Loucy (cell line): ENCODE data around the gene CCDC122.

Source experiments
- H2AFZ ChIP-seq: fragments of 200-600 bp; sonication (generic); 2 replicates; pipeline ENCODE4 v1.6.0; 2016; ENCODE audit warnings: antibody characterized with exemption, mild to moderate bottlenecking, low read length, moderate library complexity
- H3F3A ChIP-seq: fragments of 200-600 bp; 2 replicates; pipeline ENCODE4 v1.6.0; 2016; ENCODE audit warnings: antibody characterized with exemption, low read depth, mild to moderate bottlenecking
- H3K27me3 ChIP-seq: fragments of 200-600 bp; sonication (generic); 2 replicates; pipeline ENCODE4 v1.6.1; 2014; ENCODE audit warnings: low read length, mild to moderate bottlenecking; ENCODE audit not compliant: insufficient read depth, poor library complexity, severe bottlenecking
- H3K36me3 ChIP-seq: fragments of 200-600 bp; sonication (generic); 2 replicates; pipeline ENCODE4 v1.6.1; 2016; ENCODE audit warnings: low read length; ENCODE audit not compliant: insufficient read depth
- H3K4me1 ChIP-seq: fragments of 200-600 bp; sonication (generic); 2 replicates; pipeline ENCODE4 v1.5.1; 2014; ENCODE audit warnings: low read length, mild to moderate bottlenecking; ENCODE audit not compliant: insufficient read depth, poor library complexity, severe bottlenecking
- H3K4me2 ChIP-seq: fragments of 200-600 bp; sonication (generic); 2 replicates; pipeline ENCODE4 v1.6.0; 2014; ENCODE audit warnings: antibody characterized with exemption, low read length, low read depth, mild to moderate bottlenecking; ENCODE audit not compliant: poor library complexity, severe bottlenecking
- H3K4me3 ChIP-seq: fragments of 200-600 bp; sonication (generic); 2 replicates; pipeline ENCODE4 v1.5.1; 2014; ENCODE audit warnings: low read length, mild to moderate bottlenecking, mixed read lengths; ENCODE audit not compliant: poor library complexity, severe bottlenecking
- H3K79me2 ChIP-seq: fragments of 200-600 bp; sonication (generic); 2 replicates; pipeline ENCODE4 v1.6.1; 2014; ENCODE audit warnings: low read length; ENCODE audit not compliant: insufficient read depth
- H3K9ac ChIP-seq: fragments of 200-600 bp; sonication (generic); 2 replicates; pipeline ENCODE4 v1.6.0; 2014; ENCODE audit warnings: mild to moderate bottlenecking, low read depth, low read length, moderate library complexity; ENCODE audit not compliant: poor library complexity, severe bottlenecking
- H3K9me2 ChIP-seq: fragments of 200-600 bp; sonication (generic); replicated peaks from 2 replicates; pipeline ENCODE4 v1.6.1; 2016; ENCODE audit warnings: low read depth, low read length, mixed read lengths
- H3K9me3 ChIP-seq: fragments of 200-600 bp; sonication (generic); 2 replicates; pipeline ENCODE4 v1.6.1; 2014; ENCODE audit warnings: mild to moderate bottlenecking, antibody characterized with exemption, low read length, low read depth; ENCODE audit not compliant: insufficient read depth
- H4K20me1 ChIP-seq: fragments of 200-600 bp; sonication (generic); 2 replicates; pipeline ENCODE4 v1.6.0; 2014; ENCODE audit warnings: antibody characterized with exemption, low read length, mild to moderate bottlenecking; ENCODE audit not compliant: insufficient read depth, poor library complexity, severe bottlenecking
- EZH2phosphoT487 ChIP-seq: fragments of 200-600 bp; IDR thresholded peaks from 2 replicates; pipeline ENCODE4 v1.6.1; 2018; ENCODE audit warnings: antibody characterized with exemption, mild to moderate bottlenecking, moderate library complexity, borderline replicate concordance
- TF ChIP-seq, protein P1 (sequence below): fragments of 200-600 bp; sonication (generic); conservative IDR thresholded peaks from 2 replicates; pipeline ENCODE4 v1.5.1; 2014; ENCODE audit warnings: mild to moderate bottlenecking, antibody characterized with exemption, low read length

The CCDC122 gene

DNA sequence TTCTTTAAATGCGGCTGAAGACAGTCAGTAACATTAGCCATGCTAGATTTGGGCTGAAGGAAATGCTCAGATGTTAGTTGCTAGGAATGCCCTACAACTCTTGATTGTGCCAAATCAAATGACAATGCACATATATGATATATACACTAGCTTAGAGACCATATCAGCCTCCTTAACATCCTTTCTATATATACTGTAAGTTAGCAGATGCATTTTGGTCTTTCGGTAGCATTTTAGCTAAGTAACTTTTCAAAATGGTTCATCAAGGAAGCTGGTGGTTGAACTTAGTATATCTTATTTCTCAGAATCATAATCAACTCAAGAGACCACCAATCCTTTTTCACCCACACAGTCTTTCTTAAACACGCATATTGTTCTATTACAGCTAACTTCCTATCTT lies 78.7 kb downstream of the CCDC122 start:
- Histone ChIP-seq H4K20me1 (no peaks in the 10 kb centered on the region), H3K9me3 (no peaks in the 10 kb centered on the region), H3F3A (no peaks in the 10 kb centered on the region), H3K9ac (no peak overlapping the region), H3K4me3 (no peak overlapping the region), H3K27me3 (no peaks in the 10 kb centered on the region), H3K79me2 (no peaks in the 10 kb centered on the region), H2AFZ (no peak overlapping the region), H3K36me3 (no peaks in the 10 kb centered on the region), H3K9me2 (no peaks in the 10 kb centered on the region), H3K4me1 (no peaks in the 10 kb centered on the region), H3K4me2 (no peak overlapping the region)
- TF ChIP-seq EZH2phosphoT487: no peak
- TF ChIP-seq, protein P1, sequence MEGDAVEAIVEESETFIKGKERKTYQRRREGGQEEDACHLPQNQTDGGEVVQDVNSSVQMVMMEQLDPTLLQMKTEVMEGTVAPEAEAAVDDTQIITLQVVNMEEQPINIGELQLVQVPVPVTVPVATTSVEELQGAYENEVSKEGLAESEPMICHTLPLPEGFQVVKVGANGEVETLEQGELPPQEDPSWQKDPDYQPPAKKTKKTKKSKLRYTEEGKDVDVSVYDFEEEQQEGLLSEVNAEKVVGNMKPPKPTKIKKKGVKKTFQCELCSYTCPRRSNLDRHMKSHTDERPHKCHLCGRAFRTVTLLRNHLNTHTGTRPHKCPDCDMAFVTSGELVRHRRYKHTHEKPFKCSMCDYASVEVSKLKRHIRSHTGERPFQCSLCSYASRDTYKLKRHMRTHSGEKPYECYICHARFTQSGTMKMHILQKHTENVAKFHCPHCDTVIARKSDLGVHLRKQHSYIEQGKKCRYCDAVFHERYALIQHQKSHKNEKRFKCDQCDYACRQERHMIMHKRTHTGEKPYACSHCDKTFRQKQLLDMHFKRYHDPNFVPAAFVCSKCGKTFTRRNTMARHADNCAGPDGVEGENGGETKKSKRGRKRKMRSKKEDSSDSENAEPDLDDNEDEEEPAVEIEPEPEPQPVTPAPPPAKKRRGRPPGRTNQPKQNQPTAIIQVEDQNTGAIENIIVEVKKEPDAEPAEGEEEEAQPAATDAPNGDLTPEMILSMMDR: no peak

GRCh38 chr13:43799191-43799590 lies 80.3 kb downstream of the CCDC122 start:
- no peaks in the 10 kb centered on the region for H3F3A ChIP-seq
- no peaks in the 10 kb centered on the region for H3K27me3 ChIP-seq
- no peaks in the 10 kb centered on the region for H3K79me2 ChIP-seq
- TF ChIP-seq EZH2phosphoT487: no peak
- no peaks in the 10 kb centered on the region for H3K9me3 ChIP-seq
- H3K36me3 ChIP-seq: no peaks in the 10 kb centered on the region
- no peak overlapping the region for H3K4me3 ChIP-seq
- H3K4me2 ChIP-seq: no peak overlapping the region
- no peak overlapping the region for H3K9ac ChIP-seq
- H3K9me2 ChIP-seq: no peaks in the 10 kb centered on the region
- H2AFZ ChIP-seq: no peak overlapping the region
- H4K20me1 ChIP-seq: no peaks in the 10 kb centered on the region
- no peaks in the 10 kb centered on the region for H3K4me1 ChIP-seq

DNA sequence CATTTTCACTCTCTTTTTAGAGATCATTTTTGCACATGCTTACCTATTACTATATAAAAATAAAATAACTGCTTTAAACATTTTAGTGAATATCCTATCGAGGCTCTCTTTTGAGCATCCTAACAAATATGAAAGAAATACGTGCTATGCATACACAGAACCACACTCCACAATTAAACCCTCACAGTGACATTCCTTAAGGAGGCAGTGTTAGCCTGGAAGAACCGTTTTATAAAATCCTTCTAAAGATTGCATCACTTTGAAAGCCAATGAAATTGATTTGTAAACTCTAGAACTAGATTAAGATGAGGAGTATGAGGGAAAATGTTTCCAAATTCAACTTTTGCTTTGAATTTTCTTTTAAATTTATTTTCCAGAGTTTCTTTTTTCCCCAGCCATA lies 81.7 kb downstream of the CCDC122 start:
- Histone ChIP-seq H4K20me1 (no peaks in the 10 kb centered on the region), H3K27me3 (no peaks in the 10 kb centered on the region), H2AFZ (no peak overlapping the region), H3K9me2 (no peaks in the 10 kb centered on the region), H3K9me3 (no peaks in the 10 kb centered on the region), H3K4me3 (no peak overlapping the region), H3K4me2 (no peak overlapping the region), H3F3A (no peaks in the 10 kb centered on the region), H3K9ac (no peak overlapping the region), H3K4me1 (no peaks in the 10 kb centered on the region), H3K36me3 (no peaks in the 10 kb centered on the region), H3K79me2 (no peaks in the 10 kb centered on the region)
- TF ChIP-seq EZH2phosphoT487: no peak
- TF ChIP-seq, protein P1: no peak

DNA sequence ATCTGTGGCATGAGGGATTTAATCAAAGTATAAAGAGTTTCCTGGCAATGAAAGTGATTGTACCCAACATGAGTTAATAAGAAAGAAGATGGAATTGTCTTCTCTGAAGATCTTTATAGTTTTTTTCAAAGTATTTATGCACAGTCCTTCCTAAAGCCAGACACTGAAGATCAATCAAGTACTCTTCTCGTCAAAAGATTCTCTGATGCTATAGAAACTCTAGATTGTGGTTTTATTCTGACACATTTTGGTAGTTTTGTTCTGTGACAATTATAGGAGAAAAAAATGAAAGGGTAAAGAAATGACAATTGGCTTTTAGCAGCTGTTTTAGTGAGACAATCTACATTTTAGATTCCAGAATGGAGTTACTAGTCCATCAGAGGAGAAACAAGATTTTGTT lies 82.4 kb downstream of the CCDC122 start:
- Histone ChIP-seq H3K27me3 (no peaks in the 10 kb centered on the region), H3F3A (no peaks in the 10 kb centered on the region), H3K36me3 (no peaks in the 10 kb centered on the region), H3K4me2 (no peak overlapping the region), H2AFZ (no peak overlapping the region), H3K4me3 (no peak overlapping the region), H3K4me1 (no peaks in the 10 kb centered on the region), H3K9ac (no peak overlapping the region), H3K79me2 (no peaks in the 10 kb centered on the region), H3K9me2 (no peaks in the 10 kb centered on the region), H4K20me1 (no peaks in the 10 kb centered on the region), H3K9me3 (no peaks in the 10 kb centered on the region)
- TF ChIP-seq, protein P1: no peak
- no peak for TF ChIP-seq EZH2phosphoT487
